Hepatocyte (in vitro differentiated cells): Measurements from ENCODE around the gene SLC6A2. TPM values are rescaled to one million over a fixed set of nuclear protein-coding genes. Genes with fewer than 3 reads are reported as not detected.

Experiments used
- DNase-seq: peaks from one replicate; pipeline ENCODE4 v3.0.0-alpha.2; 2016; ENCODE audit warnings: low spot score
- H2AFZ ChIP-seq: fragments of 200-600 bp; sonication (generic); 2 replicates; pipeline ENCODE4 v1.6.0; 2016; ENCODE audit warnings: antibody characterized with exemption, mild to moderate bottlenecking
- H3K27ac ChIP-seq: fragments of 200-600 bp; sonication (generic); 2 replicates; pipeline ENCODE4 v1.5.1; 2016; ENCODE audit warnings: mild to moderate bottlenecking
- H3K27me3 ChIP-seq: fragments of 200-600 bp; sonication (generic); 2 replicates; pipeline ENCODE4 v1.6.1; 2016
- H3K36me3 ChIP-seq: fragments of 200-600 bp; sonication (generic); replicated peaks from 2 replicates; pipeline ENCODE4 v1.5.1; 2016; ENCODE audit warnings: low read depth; ENCODE audit not compliant: insufficient read depth
- H3K4me1 ChIP-seq: fragments of 200-600 bp; sonication (generic); 2 replicates; pipeline ENCODE4 v1.5.1; 2016; ENCODE audit warnings: mild to moderate bottlenecking, moderate library complexity; ENCODE audit not compliant: insufficient read depth
- H3K4me2 ChIP-seq: fragments of 200-600 bp; sonication (generic); 2 replicates; pipeline ENCODE4 v1.6.0; 2016
- H3K4me3 ChIP-seq: fragments of 200-600 bp; sonication (generic); 2 replicates; pipeline ENCODE4 v1.5.1; 2016; ENCODE audit warnings: mild to moderate bottlenecking
- H3K79me2 ChIP-seq: fragments of 200-600 bp; sonication (generic); 2 replicates; pipeline ENCODE4 v1.6.0; 2017; ENCODE audit warnings: mild to moderate bottlenecking
- H3K9me2 ChIP-seq: fragments of 200-600 bp; sonication (generic); replicated peaks from 2 replicates; pipeline ENCODE4 v1.6.0; 2017; ENCODE audit warnings: mild to moderate bottlenecking; ENCODE audit not compliant: insufficient read depth
- H3K9me3 ChIP-seq: fragments of 200-600 bp; sonication (generic); 2 replicates; pipeline ENCODE4 v1.5.1; 2016; ENCODE audit warnings: low read depth, mild to moderate bottlenecking
- H4K20me1 ChIP-seq: fragments of 200-600 bp; sonication (generic); 2 replicates; pipeline ENCODE4 v1.6.0; 2016; ENCODE audit warnings: mild to moderate bottlenecking; ENCODE audit not compliant: insufficient read depth, poor library complexity, severe bottlenecking
- CTCF ChIP-seq: fragments of 200-600 bp; sonication (generic); IDR thresholded peaks from 2 replicates; pipeline ENCODE4 v1.5.1; 2016; ENCODE audit warnings: antibody characterized with exemption, mild to moderate bottlenecking; ENCODE audit not compliant: poor library complexity
- EZH2 ChIP-seq: fragments of 200-600 bp; sonication (generic); IDR thresholded peaks from 2 replicates; pipeline ENCODE4 v1.6.1; 2016; ENCODE audit warnings: antibody characterized with exemption, mild to moderate bottlenecking, borderline replicate concordance
- EZH2phosphoT487 ChIP-seq: fragments of 200-600 bp; sonication (generic); IDR thresholded peaks from one replicate; pipeline ENCODE4 v1.6.1; 2018; ENCODE audit warnings: antibody characterized with exemption, mild to moderate bottlenecking, low read depth, moderate library complexity; ENCODE audit not compliant: unreplicated experiment, severe bottlenecking
- WGBS: methylation state at CpG from one replicate; pipeline ENCODE4 v1.1.6; 2016; ENCODE audit warnings: low lambda C conversion rate; ENCODE audit errors: missing lambda C conversion rate; 5-methylcytosine and 5-hydroxymethylcytosine counted together
- polyA plus RNA-seq: library from polyadenylated mRNA; unstranded; fragments of >200 nt; fragmentation: Nextera tagmentation; extraction: Ambion mirVana; gene quantifications from 2 replicates; pipeline ENCODE4 v1.2.1, GENCODE V29; 2016
- total RNA-seq: library from RNA; depleted of rRNA; stranded (reverse); fragments of >200 nt; gene quantifications from 2 replicates; pipeline ENCODE4 v1.2.3, GENCODE V29; 2014

SLC6A2 gene
- total and polyA plus RNA-seq, 2 experiments from 2014 or later, result 0.20 to 0.28 TPM

GRCh38 chr16:55701442-55702319, 45.9 kb downstream of the SLC6A2 start:
- no peak overlapping the region for H3K27ac ChIP-seq
- DNase-seq, result peak; percentile 72
- H4K20me1 ChIP-seq, result no peaks in the 10 kb centered on the region
- H3K4me1 ChIP-seq, result no peaks in the 10 kb centered on the region
- H3K9me2 ChIP-seq, result no peaks in the 10 kb centered on the region
- H3K79me2 ChIP-seq, result no peaks in the 10 kb centered on the region
- H2AFZ ChIP-seq, result no peak overlapping the region
- TF ChIP-seq CTCF, result peak; percentile 67
- no peak for TF ChIP-seq EZH2phosphoT487
- H3K9me3 ChIP-seq, result no peaks in the 10 kb centered on the region
- 55% methylated on average over 9 of the region's 9 CpGs for WGBS
- H3K36me3 ChIP-seq, result no peaks in the 10 kb centered on the region
- peaks cover 11% of the 10 kb centered on the region for H3K27me3 ChIP-seq
- no peak overlapping the region for H3K4me3 ChIP-seq
- H3K4me2 ChIP-seq, result no peak overlapping the region

GRCh38 chr16:55703003-55704001, 47.5 kb downstream of the SLC6A2 start:
- H2AFZ ChIP-seq, result no peak overlapping the region
- H3K36me3 ChIP-seq, result no peaks in the 10 kb centered on the region
- WGBS, result 40% methylated on average over 10 of the region's 10 CpGs
- H3K27ac ChIP-seq, result no peak overlapping the region
- no peak overlapping the region for H3K4me2 ChIP-seq
- H4K20me1 ChIP-seq, result no peaks in the 10 kb centered on the region
- H3K9me3 ChIP-seq, result no peaks in the 10 kb centered on the region
- H3K9me2 ChIP-seq, result no peaks in the 10 kb centered on the region
- no peak overlapping the region for H3K4me3 ChIP-seq
- H3K79me2 ChIP-seq, result no peaks in the 10 kb centered on the region
- TF ChIP-seq EZH2phosphoT487 (no peak), CTCF (peak; percentile 77), EZH2 (no peak)
- H3K4me1 ChIP-seq, result no peaks in the 10 kb centered on the region
- peaks cover 11% of the 10 kb centered on the region for H3K27me3 ChIP-seq
- DNase-seq, result peak; percentile 76

- Histone ChIP-seq H3K4me1 (no peaks in the 10 kb centered on the region), H3K4me3 (no peak overlapping the region), H3K9me2 (no peaks in the 10 kb centered on the region), H3K9me3 (no peaks in the 10 kb centered on the region), H3K27me3 (peaks cover 11% of the 10 kb centered on the region), H4K20me1 (no peaks in the 10 kb centered on the region), H3K79me2 (no peaks in the 10 kb centered on the region), H3K36me3 (no peaks in the 10 kb centered on the region), H3K4me2 (no peak overlapping the region), H3K27ac (no peak overlapping the region), H2AFZ (no peak overlapping the region)
- TF ChIP-seq CTCF (no peak), EZH2phosphoT487 (no peak), EZH2 (no peak)
- WGBS, result 41% methylated on average over 1 of the region's 1 CpG
- no peak for DNase-seq
Observed at GRCh38 chr16:55706739-55707384, 51.1 kb downstream of the SLC6A2 start.
